ENCODE measurements around the gene TMEM94. TPM values are rescaled to one million over a fixed set of nuclear protein-coding genes. Genes with fewer than 3 reads are reported as not detected.

TMEM94 gene
- total and polyA plus RNA-seq, 2 of the 13 experiments (the other 11 are each of a cell fraction or from before 2014, with no cell fraction given), result 32.6 to 134 TPM

GRCh38 chr17:75456417-75457046, at the start of gene TMEM94 (continued):
- TF ChIP-seq ZNF468 (CRISPR knock-in tag; IDR thresholded peaks at IDR 0.05) (no peak), MEIS1 (CRISPR knock-in tag; IDR thresholded peaks at IDR 0.05; ENCODE audit: borderline replicate concordance) (0 out of 2 replicates have a peak, but pooled peaks have one; percentile 49), KLF15 (CRISPR knock-in tag; IDR thresholded peaks at IDR 0.05; ENCODE audit: borderline replicate concordance) (peak; percentile 80; the same call in 1 of the 2 replicates), SP140L (CRISPR knock-in tag; IDR thresholded peaks at IDR 0.05; ENCODE audit: borderline replicate concordance) (no peak), CCDC6 (CRISPR knock-in tag; IDR thresholded peaks at IDR 0.05) (no peak), TSC22D2 (CRISPR knock-in tag; IDR thresholded peaks at IDR 0.05; ENCODE audit: borderline replicate concordance) (peak; percentile 55; the same call in 1 of the 2 replicates), NR2F2 (IDR thresholded peaks at IDR 0.05; ENCODE audit: borderline replicate concordance, low read depth) (peak; percentile 25; the same call in 1 of the 2 replicates), ZNF256 (CRISPR knock-in tag; conservative IDR thresholded peaks at IDR 0.05) (0 out of 2 replicates have a peak, but pooled peaks have one; percentile 44), TAF1 (CRISPR knock-in tag; IDR thresholded peaks at IDR 0.05) (peak; percentile 96), ZNF501 (CRISPR knock-in tag; IDR thresholded peaks at IDR 0.05) (peak; percentile 88; the same call in 1 of the 2 replicates), PHB2 (IDR thresholded peaks at IDR 0.05; ENCODE audit: partially characterized antibody) (no peak), ATM (IDR thresholded peaks at IDR 0.05; ENCODE audit: borderline replicate concordance) (no peak), NR2F1 (CRISPR knock-in tag; IDR thresholded peaks at IDR 0.05) (no peak), SMAD1 (CRISPR knock-in tag; IDR thresholded peaks at IDR 0.05; ENCODE audit: borderline replicate concordance, low read depth) (no peak), FOXK1 (CRISPR knock-in tag; IDR thresholded peaks at IDR 0.05; ENCODE audit: borderline replicate concordance, low read depth) (no peak; the same call in 1 of the 2 replicates), ELF4 (CRISPR knock-in tag; IDR thresholded peaks at IDR 0.05; ENCODE audit: borderline replicate concordance) (peak; percentile 97; the same call in 1 of the 2 replicates), PTBP1 (IDR thresholded peaks at IDR 0.05; ENCODE audit: low read depth, low read length, poor library complexity, severe bottlenecking) (no peak), ZUFSP (CRISPR knock-in tag; IDR thresholded peaks at IDR 0.05; ENCODE audit: borderline replicate concordance) (no peak), NCOR1 (IDR thresholded peaks at IDR 0.05; ENCODE audit: borderline replicate concordance, low read length) (no peak)
- TF ChIP-seq, protein P1, sequence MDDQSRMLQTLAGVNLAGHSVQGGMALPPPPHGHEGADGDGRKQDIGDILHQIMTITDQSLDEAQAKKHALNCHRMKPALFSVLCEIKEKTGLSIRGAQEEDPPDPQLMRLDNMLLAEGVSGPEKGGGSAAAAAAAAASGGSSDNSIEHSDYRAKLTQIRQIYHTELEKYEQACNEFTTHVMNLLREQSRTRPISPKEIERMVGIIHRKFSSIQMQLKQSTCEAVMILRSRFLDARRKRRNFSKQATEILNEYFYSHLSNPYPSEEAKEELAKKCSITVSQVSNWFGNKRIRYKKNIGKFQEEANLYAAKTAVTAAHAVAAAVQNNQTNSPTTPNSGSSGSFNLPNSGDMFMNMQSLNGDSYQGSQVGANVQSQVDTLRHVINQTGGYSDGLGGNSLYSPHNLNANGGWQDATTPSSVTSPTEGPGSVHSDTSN (CRISPR knock-in tag; IDR thresholded peaks at IDR 0.05; ENCODE audit: borderline replicate concordance), result peak; percentile 63; the same call in 1 of the 2 replicates
- TF ChIP-seq, protein P2, sequence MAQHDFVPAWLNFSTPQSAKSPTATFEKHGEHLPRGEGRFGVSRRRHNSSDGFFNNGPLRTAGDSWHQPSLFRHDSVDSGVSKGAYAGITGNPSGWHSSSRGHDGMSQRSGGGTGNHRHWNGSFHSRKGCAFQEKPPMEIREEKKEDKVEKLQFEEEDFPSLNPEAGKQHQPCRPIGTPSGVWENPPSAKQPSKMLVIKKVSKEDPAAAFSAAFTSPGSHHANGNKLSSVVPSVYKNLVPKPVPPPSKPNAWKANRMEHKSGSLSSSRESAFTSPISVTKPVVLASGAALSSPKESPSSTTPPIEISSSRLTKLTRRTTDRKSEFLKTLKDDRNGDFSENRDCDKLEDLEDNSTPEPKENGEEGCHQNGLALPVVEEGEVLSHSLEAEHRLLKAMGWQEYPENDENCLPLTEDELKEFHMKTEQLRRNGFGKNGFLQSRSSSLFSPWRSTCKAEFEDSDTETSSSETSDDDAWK (CRISPR knock-in tag; IDR thresholded peaks at IDR 0.05), result no peak
- TF ChIP-seq, protein P3, sequence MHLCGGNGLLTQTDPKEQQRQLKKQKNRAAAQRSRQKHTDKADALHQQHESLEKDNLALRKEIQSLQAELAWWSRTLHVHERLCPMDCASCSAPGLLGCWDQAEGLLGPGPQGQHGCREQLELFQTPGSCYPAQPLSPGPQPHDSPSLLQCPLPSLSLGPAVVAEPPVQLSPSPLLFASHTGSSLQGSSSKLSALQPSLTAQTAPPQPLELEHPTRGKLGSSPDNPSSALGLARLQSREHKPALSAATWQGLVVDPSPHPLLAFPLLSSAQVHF (CRISPR knock-in tag; IDR thresholded peaks at IDR 0.05), result no peak

All from HepG2 (cell line).